Progenitor cell of endocrine pancreas (in vitro differentiated cells): ENCODE results near the gene GPR39. TPM values are rescaled to one million over a fixed set of nuclear protein-coding genes. Genes with fewer than 3 reads are reported as not detected.

Experiments used
- DNase-seq: peaks from one replicate; pipeline ENCODE4 v3.0.0; 2021; ENCODE audit warnings: low spot score; ENCODE audit not compliant: unreplicated experiment
- H3K27ac Mint-ChIP-seq: 2 replicates; pipeline ENCODE4 v1.8.0; 2021; ENCODE audit warnings: mild to moderate bottlenecking, moderate library complexity, mixed read lengths
- H3K27me3 Mint-ChIP-seq: 2 replicates; pipeline ENCODE4 v1.8.0; 2021; ENCODE audit warnings: mixed read lengths
- H3K36me3 Mint-ChIP-seq: 2 replicates; pipeline ENCODE4 v1.8.0; 2022; ENCODE audit warnings: mixed read lengths; ENCODE audit not compliant: insufficient read depth
- H3K4me1 Mint-ChIP-seq: 2 replicates; pipeline ENCODE4 v1.8.0; 2021; ENCODE audit warnings: low read depth, mixed read lengths
- H3K4me3 Mint-ChIP-seq: 2 replicates; pipeline ENCODE4 v1.8.0; 2021; ENCODE audit warnings: low read depth, mild to moderate bottlenecking, moderate library complexity, mixed read lengths
- H3K9me3 Mint-ChIP-seq: 2 replicates; pipeline ENCODE4 v1.8.0; 2021; ENCODE audit warnings: low read depth, mixed read lengths
- total RNA-seq: library from RNA; stranded (reverse); gene quantifications from 2 replicates; pipeline ENCODE4 v1.2.1, GENCODE V29; 2021
- TF ChIP-seq, protein P1 (sequence below): fragments of 200-600 bp; sonication (generic); IDR thresholded peaks from one replicate; pipeline ENCODE4 v1.5.0; 2021; ENCODE audit warnings: antibody characterized with exemption, mild to moderate bottlenecking; ENCODE audit not compliant: unreplicated experiment

GPR39 gene
- total RNA-seq, 1 donor from 2014 or later = 4.0 TPM

DNA sequence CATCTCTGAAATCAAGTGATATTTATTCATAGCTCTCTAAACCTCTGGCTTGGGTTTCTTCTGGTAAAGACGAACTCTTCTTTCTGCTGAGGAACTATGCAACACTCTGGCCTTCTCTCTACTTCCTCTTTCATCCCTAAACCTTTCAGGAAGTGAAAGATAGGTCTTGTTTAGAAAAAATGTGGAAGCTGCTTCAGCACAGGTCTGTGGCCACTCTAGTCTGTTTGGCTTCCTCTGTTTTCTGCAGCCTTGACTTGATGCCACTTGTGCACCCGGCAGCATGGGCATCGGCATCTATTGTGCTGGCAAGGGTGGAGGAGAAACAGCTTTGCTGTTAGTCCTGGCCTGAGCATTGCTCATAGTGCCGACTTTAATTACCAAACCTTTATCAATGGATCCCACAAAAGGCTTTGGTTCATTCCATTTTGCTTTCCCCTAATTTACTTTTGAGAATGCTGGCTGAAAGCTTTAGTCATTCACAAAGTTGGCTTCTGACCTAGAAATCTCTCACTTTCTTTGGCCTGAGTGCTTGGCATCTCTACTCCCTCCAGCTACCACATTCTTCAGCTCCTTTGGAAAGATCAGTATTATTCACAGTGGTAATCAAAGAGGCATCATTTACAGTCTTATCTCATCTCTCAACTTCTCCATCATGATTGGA is 32.0 kb upstream of the GPR39 start:
- H3K4me1 Mint-ChIP-seq = peaks cover 6% of the 10 kb centered on the region
- H3K36me3 Mint-ChIP-seq = no peaks in the 10 kb centered on the region
- peaks cover 7% of the 10 kb centered on the region for H3K27me3 Mint-ChIP-seq
- no peak for DNase-seq
- H3K27ac Mint-ChIP-seq = no peak overlapping the region
- peaks cover 17% of the 10 kb centered on the region for H3K9me3 Mint-ChIP-seq
- TF ChIP-seq, protein P1, sequence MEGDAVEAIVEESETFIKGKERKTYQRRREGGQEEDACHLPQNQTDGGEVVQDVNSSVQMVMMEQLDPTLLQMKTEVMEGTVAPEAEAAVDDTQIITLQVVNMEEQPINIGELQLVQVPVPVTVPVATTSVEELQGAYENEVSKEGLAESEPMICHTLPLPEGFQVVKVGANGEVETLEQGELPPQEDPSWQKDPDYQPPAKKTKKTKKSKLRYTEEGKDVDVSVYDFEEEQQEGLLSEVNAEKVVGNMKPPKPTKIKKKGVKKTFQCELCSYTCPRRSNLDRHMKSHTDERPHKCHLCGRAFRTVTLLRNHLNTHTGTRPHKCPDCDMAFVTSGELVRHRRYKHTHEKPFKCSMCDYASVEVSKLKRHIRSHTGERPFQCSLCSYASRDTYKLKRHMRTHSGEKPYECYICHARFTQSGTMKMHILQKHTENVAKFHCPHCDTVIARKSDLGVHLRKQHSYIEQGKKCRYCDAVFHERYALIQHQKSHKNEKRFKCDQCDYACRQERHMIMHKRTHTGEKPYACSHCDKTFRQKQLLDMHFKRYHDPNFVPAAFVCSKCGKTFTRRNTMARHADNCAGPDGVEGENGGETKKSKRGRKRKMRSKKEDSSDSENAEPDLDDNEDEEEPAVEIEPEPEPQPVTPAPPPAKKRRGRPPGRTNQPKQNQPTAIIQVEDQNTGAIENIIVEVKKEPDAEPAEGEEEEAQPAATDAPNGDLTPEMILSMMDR = no peak
- H3K4me3 Mint-ChIP-seq = no peak overlapping the region

DNA sequence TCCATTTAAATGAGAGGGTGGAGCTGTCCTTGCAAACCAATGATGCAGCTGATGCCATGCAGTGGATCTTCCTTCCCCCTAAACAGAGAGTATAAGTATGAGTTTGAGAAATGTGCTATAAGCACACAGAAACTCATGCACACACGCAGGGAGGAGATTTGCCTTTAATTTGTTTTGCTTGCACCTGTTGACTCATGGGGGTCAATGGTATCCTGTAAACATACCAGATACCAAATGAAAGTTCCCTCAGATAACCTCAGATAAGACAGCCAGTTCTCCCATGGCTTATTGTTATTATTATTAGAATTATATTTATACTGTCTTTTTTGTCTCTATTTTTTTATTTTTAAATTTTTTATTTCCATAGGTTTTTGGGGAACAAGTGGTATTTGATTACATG is 29.5 kb upstream of the GPR39 start:
- TF ChIP-seq, protein P1 = no peak
- H3K4me3 Mint-ChIP-seq = no peak overlapping the region
- peaks cover 7% of the 10 kb centered on the region for H3K27me3 Mint-ChIP-seq

DNA sequence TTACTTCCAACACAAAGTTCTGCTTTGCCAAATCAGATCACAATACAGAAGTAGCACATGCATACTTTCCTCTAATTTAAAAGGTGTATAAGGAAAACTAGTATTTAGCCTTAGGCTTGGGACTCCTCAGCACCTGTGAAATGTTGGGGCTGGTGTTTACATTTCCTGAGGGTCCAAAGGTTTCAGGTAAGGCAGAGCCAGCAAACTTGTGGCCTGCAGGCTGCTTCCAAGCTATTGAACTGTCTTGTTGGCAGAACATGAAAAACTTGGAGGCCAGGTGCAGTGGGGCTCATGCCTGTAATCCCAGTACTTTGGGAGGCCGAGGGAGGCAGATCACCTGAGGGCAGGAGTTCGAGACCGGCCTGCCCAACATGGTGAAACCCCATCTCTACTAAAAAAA is 26.5 kb upstream of the GPR39 start:
- Mint-ChIP-seq H3K4me3 (no peak overlapping the region), H3K4me1 (peaks cover 4% of the 10 kb centered on the region), H3K27me3 (peaks cover 2% of the 10 kb centered on the region), H3K27ac (no peak overlapping the region), H3K36me3 (no peaks in the 10 kb centered on the region), H3K9me3 (peaks cover 17% of the 10 kb centered on the region)
- TF ChIP-seq, protein P1 = no peak
- no peak for DNase-seq

More for the DNA sequence above, 29.5 kb upstream of the GPR39 start:
- Mint-ChIP-seq H3K27ac (no peak overlapping the region), H3K9me3 (peaks cover 17% of the 10 kb centered on the region), H3K36me3 (no peaks in the 10 kb centered on the region), H3K4me1 (peaks cover 7% of the 10 kb centered on the region)
- DNase-seq = no peak

DNA sequence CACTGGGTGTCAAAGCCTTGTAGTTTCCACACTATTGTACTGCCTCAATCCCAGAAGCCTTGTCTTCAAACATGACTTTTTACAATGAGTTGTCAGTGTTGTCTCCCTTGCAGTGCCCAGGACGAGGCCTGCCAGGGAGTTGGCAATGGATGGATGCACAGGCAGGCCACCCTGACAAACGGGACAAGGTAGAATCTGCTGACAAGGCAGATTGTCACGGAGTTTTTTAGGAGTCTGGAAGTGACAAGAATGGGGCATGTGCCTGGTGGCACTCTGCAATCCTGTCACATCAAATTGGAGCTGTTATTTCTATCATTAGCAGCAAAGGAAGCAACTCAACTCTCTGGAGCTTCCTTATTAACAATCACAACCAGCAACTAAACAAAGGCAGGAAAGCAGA is 25.2 kb upstream of the GPR39 start:
- no peak overlapping the region for H3K27ac Mint-ChIP-seq

DNA sequence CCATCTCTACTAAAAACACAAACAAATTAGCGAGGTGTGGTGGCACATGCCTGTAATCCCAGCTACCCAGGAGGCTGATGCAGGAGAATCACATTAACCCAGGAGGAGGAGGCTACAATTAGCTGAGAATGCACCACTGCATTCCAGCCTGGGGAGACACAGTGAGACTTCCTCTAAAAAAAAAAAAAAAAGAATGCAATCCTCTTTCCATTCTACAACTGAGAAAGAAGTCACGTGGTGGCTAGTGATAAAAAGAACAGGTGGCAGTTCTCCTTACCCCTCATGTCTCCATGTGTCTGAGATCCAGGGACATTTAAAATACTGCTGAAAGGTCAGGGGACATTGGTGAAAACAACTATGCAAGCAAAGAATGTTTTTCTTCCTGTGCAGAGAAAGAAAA is 24.4 kb upstream of the GPR39 start:
- H3K4me3 Mint-ChIP-seq = no peak overlapping the region
- H3K9me3 Mint-ChIP-seq = peaks cover 17% of the 10 kb centered on the region
- H3K36me3 Mint-ChIP-seq = no peaks in the 10 kb centered on the region
- TF ChIP-seq, protein P1 = no peak
- peaks cover 4% of the 10 kb centered on the region for H3K4me1 Mint-ChIP-seq
- DNase-seq = no peak
- no peak overlapping the region for H3K27ac Mint-ChIP-seq
- H3K27me3 Mint-ChIP-seq = no peaks in the 10 kb centered on the region

More for the DNA sequence above, 25.2 kb upstream of the GPR39 start:
- no peaks in the 10 kb centered on the region for H3K27me3 Mint-ChIP-seq
- peaks cover 17% of the 10 kb centered on the region for H3K9me3 Mint-ChIP-seq
- no peak for DNase-seq
- peaks cover 4% of the 10 kb centered on the region for H3K4me1 Mint-ChIP-seq
- no peak overlapping the region for H3K4me3 Mint-ChIP-seq
- TF ChIP-seq, protein P1 = no peak
- no peaks in the 10 kb centered on the region for H3K36me3 Mint-ChIP-seq
